Astrocyte (in vitro differentiated cells and primary cell): ENCODE measurements around the gene KCNH2. TPM values are rescaled to one million over a fixed set of nuclear protein-coding genes. Genes with fewer than 3 reads are reported as not detected.

Experiments used
- DNase-seq: peaks from one replicate; pipeline ENCODE4 v3.0.0-alpha.2; 2010; ENCODE audit warnings: low read depth
- FAIRE-seq: peaks from 2 replicates; lab custom pipeline; 2011; peaks lifted over from hg19 to GRCh38; lab: Jason Lieb, UNC
- H2AFZ ChIP-seq: 2 replicates; pipeline ENCODE4 v1.6.0; 2012; ENCODE audit warnings: low read depth, low read length, inconsistent platforms
- H3K27ac ChIP-seq: 2 replicates; pipeline ENCODE4 v1.5.1; 2011; ENCODE audit warnings: low read depth, low read length, inconsistent platforms
- H3K27me3 ChIP-seq: 2 replicates; pipeline ENCODE4 v1.6.0; 2011; ENCODE audit warnings: low read length, inconsistent platforms; ENCODE audit not compliant: insufficient read depth
- H3K36me3 ChIP-seq: 2 replicates; pipeline ENCODE4 v1.5.1; 2011; ENCODE audit warnings: low read length, inconsistent platforms; ENCODE audit not compliant: insufficient read depth
- H3K4me1 ChIP-seq: 2 replicates; pipeline ENCODE4 v1.5.1; 2011; ENCODE audit warnings: low read length, inconsistent platforms; ENCODE audit not compliant: insufficient read depth
- H3K4me2 ChIP-seq: 2 replicates; pipeline ENCODE4 v1.6.0; 2012; ENCODE audit warnings: low read length, inconsistent platforms
- H3K4me3 ChIP-seq: 2 replicates; pipeline ENCODE4 v1.5.1; 2011; ENCODE audit warnings: low read depth, mild to moderate bottlenecking, low read length, inconsistent platforms; ENCODE audit not compliant: insufficient read depth
- H3K79me2 ChIP-seq: 2 replicates; pipeline ENCODE4 v1.6.0; 2012; ENCODE audit warnings: mild to moderate bottlenecking, low read length, inconsistent platforms; ENCODE audit not compliant: insufficient read depth
- H3K9ac ChIP-seq: 2 replicates; pipeline ENCODE4 v1.6.0; 2012; ENCODE audit warnings: mild to moderate bottlenecking, low read length, inconsistent platforms
- H3K9me3 ChIP-seq: 2 replicates; pipeline ENCODE4 v1.5.1; 2012; ENCODE audit warnings: low read depth, mild to moderate bottlenecking, low read length, inconsistent platforms; ENCODE audit not compliant: insufficient read depth
- H4K20me1 ChIP-seq: 2 replicates; pipeline ENCODE4 v1.6.0; 2012; ENCODE audit warnings: low read length, inconsistent platforms; ENCODE audit not compliant: insufficient read depth
- H3K27ac Mint-ChIP-seq: one replicate; pipeline ENCODE4 v1.8.0; 2021; ENCODE audit warnings: mild to moderate bottlenecking, mixed read lengths; ENCODE audit not compliant: unreplicated experiment
- H3K27me3 Mint-ChIP-seq: one replicate; pipeline ENCODE4 v1.8.0; 2021; ENCODE audit warnings: low read depth, mixed read lengths; ENCODE audit not compliant: unreplicated experiment
- H3K36me3 Mint-ChIP-seq: one replicate; pipeline ENCODE4 v1.8.0; 2021; ENCODE audit warnings: low read depth, mixed read lengths; ENCODE audit not compliant: unreplicated experiment
- H3K4me1 Mint-ChIP-seq: one replicate; pipeline ENCODE4 v1.8.0; 2021; ENCODE audit warnings: low read depth, mixed read lengths; ENCODE audit not compliant: unreplicated experiment
- H3K4me3 Mint-ChIP-seq: one replicate; pipeline ENCODE4 v1.8.0; 2021; ENCODE audit warnings: mild to moderate bottlenecking, moderate library complexity, mixed read lengths; ENCODE audit not compliant: unreplicated experiment
- H3K9me3 Mint-ChIP-seq: one replicate; pipeline ENCODE4 v1.8.0; 2021; ENCODE audit warnings: mild to moderate bottlenecking, mixed read lengths; ENCODE audit not compliant: unreplicated experiment
- EZH2 ChIP-seq: IDR thresholded peaks from 2 replicates; pipeline ENCODE4 v1.6.1; 2012; ENCODE audit warnings: mild to moderate bottlenecking, low read length, inconsistent platforms; ENCODE audit not compliant: insufficient read depth
- total RNA-seq: library from RNA; stranded (reverse); gene quantifications from 2 replicates; pipeline ENCODE4 v1.2.1, GENCODE V29; 2021
- TF ChIP-seq, protein P1 (sequence below): IDR thresholded peaks from 2 replicates; pipeline ENCODE4 v1.5.1; 2011; ENCODE audit warnings: low read depth, mild to moderate bottlenecking, inconsistent platforms, low read length, moderate library complexity; ENCODE audit not compliant: insufficient read depth

KCNH2 gene
- total RNA-seq, 1 donor from 2014 or later: 4.6 TPM

DNA sequence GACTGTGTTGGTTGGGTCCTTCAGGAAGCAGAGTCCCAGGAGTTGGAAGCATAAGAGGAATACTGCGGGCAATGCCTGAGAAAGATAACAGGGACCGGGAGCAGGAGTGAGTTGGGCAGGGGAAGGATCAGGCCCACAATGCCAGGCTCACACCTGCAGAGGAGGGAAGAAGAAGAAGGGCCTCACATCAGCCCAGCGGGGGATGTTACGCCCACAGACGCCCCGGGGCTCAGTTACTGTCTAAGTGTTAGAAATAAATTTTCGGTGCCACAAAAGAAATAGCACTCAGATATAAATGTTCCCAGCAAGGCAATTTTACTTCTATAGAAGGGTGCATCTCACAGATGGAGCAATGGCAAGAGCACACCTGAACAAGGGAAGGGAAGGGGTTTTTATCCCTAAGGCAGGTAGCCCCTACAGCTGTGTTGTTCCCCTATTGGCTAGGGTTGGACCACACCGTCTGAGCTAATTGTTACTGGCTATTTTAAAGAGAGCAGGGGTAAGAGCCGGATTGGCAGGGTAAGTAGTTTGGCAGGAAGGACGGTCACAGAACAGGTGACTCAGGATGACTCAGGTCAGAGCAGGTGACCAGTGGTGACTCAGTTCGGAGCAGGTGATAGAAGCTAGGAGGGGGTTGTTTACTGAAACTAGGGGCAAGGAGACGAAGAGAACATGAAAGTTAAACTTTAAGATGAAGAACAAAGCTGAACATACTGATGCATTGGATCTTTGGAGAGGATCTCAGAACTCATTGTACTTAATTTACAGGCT is 12.5 kb upstream of the KCNH2 start, which contains the start of gene NOS3:
TSS of gene NOS3 (plus strand) at position 602 of the 771 bp plus-strand sequence. CDS start 2,787 bp downstream, outside the sequence.
- Histone ChIP-seq H3K4me3 (no peak within 1 kb of the TSS), H3K9ac (no peak within 1 kb of the TSS), H2AFZ (no peak within 1 kb of the TSS), H3K9me3 (peaks cover 10% of the 10 kb centered on the region), H3K36me3 (no peaks in the 10 kb centered on the region), H4K20me1 (peaks cover 3% of the 10 kb centered on the region), H3K79me2 (no peaks in the 10 kb centered on the region), H3K4me1 (no peaks in the 10 kb centered on the region), H3K27ac (no peak within 1 kb of the TSS), H3K4me2 (no peak within 1 kb of the TSS), H3K27me3 (peaks cover 4% of the 10 kb centered on the region)
- Mint-ChIP-seq H3K27ac (no peak within 1 kb of the TSS), H3K9me3 (peaks cover 26% of the 10 kb centered on the region), H3K4me3 (no peak within 1 kb of the TSS), H3K36me3 (peaks cover 9% of the 10 kb centered on the region), H3K4me1 (no peaks in the 10 kb centered on the region), H3K27me3 (peaks cover 20% of the 10 kb centered on the region)
- DNase-seq: no peak
- TF ChIP-seq EZH2: no peak
- TF ChIP-seq, protein P1, sequence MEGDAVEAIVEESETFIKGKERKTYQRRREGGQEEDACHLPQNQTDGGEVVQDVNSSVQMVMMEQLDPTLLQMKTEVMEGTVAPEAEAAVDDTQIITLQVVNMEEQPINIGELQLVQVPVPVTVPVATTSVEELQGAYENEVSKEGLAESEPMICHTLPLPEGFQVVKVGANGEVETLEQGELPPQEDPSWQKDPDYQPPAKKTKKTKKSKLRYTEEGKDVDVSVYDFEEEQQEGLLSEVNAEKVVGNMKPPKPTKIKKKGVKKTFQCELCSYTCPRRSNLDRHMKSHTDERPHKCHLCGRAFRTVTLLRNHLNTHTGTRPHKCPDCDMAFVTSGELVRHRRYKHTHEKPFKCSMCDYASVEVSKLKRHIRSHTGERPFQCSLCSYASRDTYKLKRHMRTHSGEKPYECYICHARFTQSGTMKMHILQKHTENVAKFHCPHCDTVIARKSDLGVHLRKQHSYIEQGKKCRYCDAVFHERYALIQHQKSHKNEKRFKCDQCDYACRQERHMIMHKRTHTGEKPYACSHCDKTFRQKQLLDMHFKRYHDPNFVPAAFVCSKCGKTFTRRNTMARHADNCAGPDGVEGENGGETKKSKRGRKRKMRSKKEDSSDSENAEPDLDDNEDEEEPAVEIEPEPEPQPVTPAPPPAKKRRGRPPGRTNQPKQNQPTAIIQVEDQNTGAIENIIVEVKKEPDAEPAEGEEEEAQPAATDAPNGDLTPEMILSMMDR: no peak
- no peak for FAIRE-seq

DNA sequence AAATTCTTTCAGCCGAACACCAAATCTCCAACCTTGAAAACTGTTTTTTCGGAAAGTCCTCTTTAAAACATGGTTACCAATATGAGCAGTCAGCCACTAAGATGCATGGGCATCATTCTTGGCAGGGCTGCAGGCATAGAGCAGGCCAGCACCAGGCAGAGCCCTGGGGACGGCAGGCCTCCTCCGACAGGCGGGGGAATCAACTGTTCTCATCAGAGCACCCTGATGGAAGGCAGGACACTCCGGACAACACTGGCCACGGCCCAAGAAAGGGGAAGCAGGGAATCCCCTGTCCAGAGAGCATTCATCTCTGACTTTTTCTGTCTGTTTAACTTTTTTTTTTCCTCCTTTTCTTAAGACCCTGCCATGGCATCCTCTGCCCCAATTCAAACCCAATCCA is 11.3 kb upstream of the KCNH2 start:
- Histone ChIP-seq H3K9me3 (peaks cover 10% of the 10 kb centered on the region), H3K9ac (no peak overlapping the region), H3K36me3 (no peaks in the 10 kb centered on the region), H3K27ac (no peak overlapping the region), H2AFZ (no peak overlapping the region), H3K79me2 (no peaks in the 10 kb centered on the region), H3K4me3 (no peak overlapping the region), H3K4me2 (no peak overlapping the region), H4K20me1 (peaks cover 3% of the 10 kb centered on the region), H3K4me1 (no peaks in the 10 kb centered on the region), H3K27me3 (peaks cover 4% of the 10 kb centered on the region)
- Mint-ChIP-seq H3K27me3 (peaks cover 22% of the 10 kb centered on the region), H3K4me1 (no peaks in the 10 kb centered on the region), H3K9me3 (peaks cover 26% of the 10 kb centered on the region), H3K36me3 (peaks cover 9% of the 10 kb centered on the region), H3K27ac (no peak overlapping the region), H3K4me3 (no peak overlapping the region)
- no peak for FAIRE-seq
- DNase-seq: no peak
- no peak for TF ChIP-seq EZH2
- TF ChIP-seq, protein P1: no peak
